ENCODE measurements around the gene PRKAG2. TPM values are rescaled to one million over a fixed set of nuclear protein-coding genes. Genes with fewer than 3 reads are reported as not detected.
"Not testable (repeated sequence)": the region's sequence is repeated elsewhere in the genome, so short reads cannot be mapped to it uniquely, and the experiment has no call there.

The PRKAG2 gene
- polyA plus RNA-seq, 4 donors, result 24.9 to 44.4 (median 28.2) TPM

GRCh38 chr7:151838072-151838471, 38.8 kb downstream of the PRKAG2 start:
- DNase-seq (ENCODE audit: low read depth in 4 of 4, low spot score in 2 of 4), result no peak

GRCh38 chr7:151837285-151838042, 39.5 kb downstream of the PRKAG2 start:
- no peak for DNase-seq (ENCODE audit: low read depth in 4 of 4, low spot score in 2 of 4)

GRCh38 chr7:151836927-151837205, 40.0 kb downstream of the PRKAG2 start:
- no peak for DNase-seq (ENCODE audit: low read depth in 4 of 4, low spot score in 2 of 4)

- DNase-seq (ENCODE audit: low read depth in 4 of 4, low spot score in 2 of 4), result no peak
Observed at GRCh38 chr7:151836191-151836926, 40.6 kb downstream of the PRKAG2 start.

- no peak for DNase-seq (ENCODE audit: low read depth in 4 of 4, low spot score in 2 of 4)
Observed at GRCh38 chr7:151835636-151836035, 41.3 kb downstream of the PRKAG2 start.

GRCh38 chr7:151834271-151835035, 42.5 kb downstream of the PRKAG2 start:
- DNase-seq (ENCODE audit: low read depth in 4 of 4, low spot score in 2 of 4), result no peak

- no peak for DNase-seq (ENCODE audit: low read depth in 4 of 4, low spot score in 2 of 4)
Observed at GRCh38 chr7:151833691-151834090, 43.2 kb downstream of the PRKAG2 start.

GRCh38 chr7:151833213-151833651, 43.7 kb downstream of the PRKAG2 start:
- no peak for DNase-seq (ENCODE audit: low read depth in 4 of 4, low spot score in 2 of 4)

- no peak for DNase-seq (ENCODE audit: low read depth in 4 of 4, low spot score in 2 of 4)
Observed at GRCh38 chr7:151832656-151833055, 44.3 kb downstream of the PRKAG2 start.

- DNase-seq (ENCODE audit: low read depth in 4 of 4, low spot score in 2 of 4), result no peak
Observed at GRCh38 chr7:151832138-151832537, 44.8 kb downstream of the PRKAG2 start.

- DNase-seq (ENCODE audit: low read depth in 4 of 4, low spot score in 2 of 4), result no peak
Observed at GRCh38 chr7:151831606-151832005, 45.3 kb downstream of the PRKAG2 start.

- no peak for DNase-seq (ENCODE audit: low read depth in 4 of 4, low spot score in 2 of 4)
Observed at GRCh38 chr7:151830121-151830830, 46.6 kb downstream of the PRKAG2 start.

GRCh38 chr7:151829707-151830106, 47.2 kb downstream of the PRKAG2 start:
- no peak for DNase-seq (ENCODE audit: low read depth in 4 of 4, low spot score in 2 of 4)

GRCh38 chr7:151827620-151828019, 49.3 kb downstream of the PRKAG2 start:
- no peak for DNase-seq (ENCODE audit: low read depth in 4 of 4, low spot score in 2 of 4)

GRCh38 chr7:151826316-151826715, 50.6 kb downstream of the PRKAG2 start:
- DNase-seq (ENCODE audit: low read depth in 4 of 4, low spot score in 2 of 4), result not testable (repeated sequence)

- DNase-seq (ENCODE audit: low read depth in 4 of 4, low spot score in 2 of 4), result no peak
Observed at GRCh38 chr7:151825721-151826120, 51.2 kb downstream of the PRKAG2 start.

- no peak for DNase-seq (ENCODE audit: low read depth in 4 of 4, low spot score in 2 of 4)
Observed at GRCh38 chr7:151824373-151824933, 52.5 kb downstream of the PRKAG2 start.

- DNase-seq (ENCODE audit: low read depth in 4 of 4, low spot score in 2 of 4), result no peak
Observed at GRCh38 chr7:151823566-151824372, 53.1 kb downstream of the PRKAG2 start.

GRCh38 chr7:151822541-151823181, 54.3 kb downstream of the PRKAG2 start:
- DNase-seq (ENCODE audit: low read depth in 4 of 4, low spot score in 2 of 4), result no peak

Measured in left renal cortex interstitium (tissue), 4 donors.